Measurements from ENCODE around the gene ZNF573.

ZNF573 gene

GRCh38 chr19:37692956-37693620 lies 86.3 kb downstream of the ZNF573 start:
- DNase-seq, result peak; percentile 11

GRCh38 chr19:37691881-37692504 lies 87.4 kb downstream of the ZNF573 start:
- DNase-seq, result peak; percentile 49

Data from hematopoietic multipotent progenitor cell treated with erythropoietin and hydrocortisone succinate and interleukin-3 and kit ligand, for 8 days (in vitro differentiated cells).